Calu3 (cell line): ENCODE results near the gene ATP4A. TPM values are rescaled to one million over a fixed set of nuclear protein-coding genes. Genes with fewer than 3 reads are reported as not detected.

Experiments used
- BruUV-seq: library from RNA; stranded (reverse); fragments of 400-500 nt; replicated peaks from 2 replicates; lab custom pipeline; 2021; lab: Mats Ljungman, UMichigan
- CTCF ChIA-PET: fragments of 300-600 bp; sonication (Branson Sonifier 250); formaldehyde crosslinking; loops from one replicate; lab custom pipeline; 2022; ENCODE audit warnings: antibody characterized with exemption; lab: Charles Lee
- DNase-seq: peaks from one replicate; pipeline ENCODE4 v3.0.0; 2022
- H3K27ac Mint-ChIP-seq: one replicate; pipeline ENCODE4 v1.8.0; 2022; ENCODE audit warnings: mixed read lengths; ENCODE audit not compliant: unreplicated experiment
- H3K27me3 Mint-ChIP-seq: one replicate; pipeline ENCODE4 v1.8.0; 2022; ENCODE audit warnings: mixed read lengths; ENCODE audit not compliant: unreplicated experiment
- H3K36me3 Mint-ChIP-seq: one replicate; pipeline ENCODE4 v1.8.0; 2022; ENCODE audit warnings: mild to moderate bottlenecking, moderate library complexity, mixed read lengths; ENCODE audit not compliant: insufficient read depth, unreplicated experiment
- H3K4me1 Mint-ChIP-seq: one replicate; pipeline ENCODE4 v1.8.0; 2022; ENCODE audit warnings: mild to moderate bottlenecking, low read depth, mixed read lengths; ENCODE audit not compliant: unreplicated experiment
- H3K4me3 Mint-ChIP-seq: one replicate; pipeline ENCODE4 v1.8.0; 2022; ENCODE audit warnings: mild to moderate bottlenecking, low read depth, moderate library complexity, mixed read lengths; ENCODE audit not compliant: unreplicated experiment
- H3K9me3 Mint-ChIP-seq: one replicate; pipeline ENCODE4 v1.8.0; 2022; ENCODE audit warnings: low read depth, mixed read lengths; ENCODE audit not compliant: unreplicated experiment
- CTCF ChIP-seq: fragments of 200-600 bp; IDR thresholded peaks from one replicate; pipeline ENCODE4 v1.8.0; 2022; ENCODE audit warnings: antibody characterized with exemption; ENCODE audit not compliant: unreplicated experiment
- intact Hi-C: fragments of 100-400 bp; cut with micrococcal nuclease; formaldehyde crosslinking; loops from one replicate; pipeline ENCODE4 v1.10.0; 2022; ENCODE audit not compliant: unreplicated experiment
- total RNA-seq: library from RNA; stranded (reverse); gene quantifications from 2 replicates; pipeline ENCODE4 v1.2.3, GENCODE V29; 2022

Gene ATP4A
- total RNA-seq, 1 experiment from 2014 or later = not detected

GRCh38 chr19:35587321-35587720 lies 23.9 kb upstream of the ATP4A start:
- intact Hi-C loops = no loop called here
- no peak overlapping the region for H3K27ac Mint-ChIP-seq
- BruUV-seq = no TSS peak
- no peak for DNase-seq
- H3K4me3 Mint-ChIP-seq = no peak overlapping the region
- no peaks in the 10 kb centered on the region for H3K36me3 Mint-ChIP-seq
- peaks cover 68% of the 10 kb centered on the region for H3K27me3 Mint-ChIP-seq
- no peaks in the 10 kb centered on the region for H3K4me1 Mint-ChIP-seq
- peaks cover 5% of the 10 kb centered on the region for H3K9me3 Mint-ChIP-seq
- CTCF ChIA-PET = no interaction called here
- no peak for TF ChIP-seq CTCF

GRCh38 chr19:35585848-35586247 lies 22.4 kb upstream of the ATP4A start, which contains the start of gene PMIS2:
TSS of gene PMIS2 (plus strand) at chr19:35586173. CDS start at chr19:35586260, 87 bp downstream.
- Mint-ChIP-seq H3K27ac (no peak within 1 kb of the TSS), H3K9me3 (peaks cover 5% of the 10 kb centered on the region), H3K4me1 (no peaks in the 10 kb centered on the region), H3K4me3 (no peak within 1 kb of the TSS), H3K36me3 (no peaks in the 10 kb centered on the region), H3K27me3 (peaks cover 68% of the 10 kb centered on the region)
- CTCF ChIA-PET = interaction anchor here (0.5 kb wide), 1 partner anchor 18 kb away, joined by 8 read pairs; no protein-coding TSS in a partner anchor
- no peak for TF ChIP-seq CTCF
- no peak for DNase-seq
- no TSS peak for BruUV-seq
- intact Hi-C loops = no loop called here

- BruUV-seq = no TSS peak
- no peaks in the 10 kb centered on the region for H3K36me3 Mint-ChIP-seq
- intact Hi-C loops = no loop called here
- no peak for DNase-seq
- H3K27ac Mint-ChIP-seq = no peak overlapping the region
- H3K27me3 Mint-ChIP-seq = peaks cover 53% of the 10 kb centered on the region
- H3K9me3 Mint-ChIP-seq = peaks cover 5% of the 10 kb centered on the region
- no peak overlapping the region for H3K4me3 Mint-ChIP-seq
- no peaks in the 10 kb centered on the region for H3K4me1 Mint-ChIP-seq
- TF ChIP-seq CTCF = no peak
- CTCF ChIA-PET = no interaction called here
Observed at GRCh38 chr19:35582760-35583159, 19.3 kb upstream of the ATP4A start.

GRCh38 chr19:35578707-35579106 lies 15.2 kb upstream of the ATP4A start:
- no peak for TF ChIP-seq CTCF
- Mint-ChIP-seq H3K4me3 (no peak overlapping the region), H3K27ac (no peak overlapping the region), H3K4me1 (no peaks in the 10 kb centered on the region), H3K9me3 (peaks cover 13% of the 10 kb centered on the region), H3K36me3 (no peaks in the 10 kb centered on the region), H3K27me3 (peaks cover 34% of the 10 kb centered on the region)
- CTCF ChIA-PET = no interaction called here
- intact Hi-C loops = no loop called here
- DNase-seq = no peak
- no TSS peak for BruUV-seq
